ENCODE results near the gene PPM1K.
"Not testable (repeated sequence)": the region's sequence is repeated elsewhere in the genome, so short reads cannot be mapped to it uniquely, and the experiment has no call there.

The PPM1K gene

GRCh38 chr4:88284439-88285234 lies at the start of gene PPM1K:
Gene PPM1K, minus strand, starts transcription at chr4:88284561. Its CDS starts 5,978 bp downstream, at chr4:88278583.
- peak; percentile 100 for DNase-seq

DNA sequence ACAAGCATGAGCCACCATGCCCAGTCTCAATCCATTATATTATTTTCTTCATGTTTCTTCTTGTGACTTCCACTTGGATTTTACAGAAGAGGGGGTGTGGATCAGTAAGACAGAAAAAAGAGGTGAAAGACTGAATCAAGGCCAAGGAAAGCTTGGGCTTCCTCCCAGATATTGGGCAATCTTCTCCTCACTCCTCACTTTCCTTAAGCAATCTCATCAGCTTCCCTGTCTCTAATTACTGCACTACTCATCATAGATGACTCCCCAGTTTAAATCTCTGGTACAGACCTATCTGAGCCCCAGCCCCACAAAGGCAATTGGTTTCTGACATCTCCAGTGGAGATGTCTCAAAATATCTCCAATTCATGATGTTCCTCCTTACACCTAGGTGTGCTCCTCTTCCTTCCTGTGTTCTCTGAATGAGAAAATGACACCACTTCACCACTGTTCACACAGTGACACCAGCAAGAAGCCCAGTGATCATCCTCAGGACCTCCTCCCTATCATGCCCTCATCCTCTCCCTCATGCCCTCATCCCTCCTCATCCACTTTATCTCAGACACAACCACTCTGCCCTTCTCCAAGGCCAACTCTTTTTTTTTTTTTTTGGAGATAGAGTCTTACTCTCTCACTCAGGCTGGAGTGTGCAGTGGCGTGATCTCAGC lies 49.5 kb upstream of the PPM1K start:
- DNase-seq, result no peak

GRCh38 chr4:88327665-88328064 lies 43.3 kb upstream of the PPM1K start:
- DNase-seq, result no peak

DNA sequence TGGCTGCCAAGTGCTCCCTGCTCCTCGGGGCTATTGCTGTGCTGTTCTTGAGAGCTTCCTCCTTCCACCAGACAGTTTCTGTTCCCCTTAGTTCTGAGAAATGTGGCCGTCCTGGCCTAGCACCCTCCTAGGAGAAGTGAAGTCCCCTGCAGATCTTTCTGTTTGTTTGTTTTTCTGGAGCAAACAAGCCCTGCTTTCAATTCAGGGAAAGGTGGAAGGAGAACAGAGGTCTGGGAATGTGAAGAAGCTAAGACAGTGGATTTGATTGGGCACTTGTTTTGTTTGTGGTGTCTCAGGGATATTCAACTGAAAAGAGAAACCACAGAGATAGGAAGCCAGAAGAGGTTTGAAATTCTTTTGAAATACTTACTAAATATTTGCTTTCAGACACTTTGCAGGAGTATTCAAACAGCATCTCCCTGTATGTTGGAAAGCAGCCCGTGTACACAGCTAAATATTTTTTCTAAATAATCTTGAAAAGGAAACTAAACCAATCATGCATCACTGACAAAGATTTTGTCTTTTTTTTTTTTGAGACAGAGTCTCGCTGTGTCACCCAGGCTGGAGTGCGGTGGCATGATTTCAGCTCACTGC lies 36.5 kb upstream of the PPM1K start:
- peak; percentile 6 for DNase-seq

- DNase-seq, result no peak
These were observed 35.9 kb upstream of the PPM1K start for GRCh38 chr4:88320224-88320779.

GRCh38 chr4:88318751-88319350 lies 34.5 kb upstream of the PPM1K start:
- no peak for DNase-seq

DNA sequence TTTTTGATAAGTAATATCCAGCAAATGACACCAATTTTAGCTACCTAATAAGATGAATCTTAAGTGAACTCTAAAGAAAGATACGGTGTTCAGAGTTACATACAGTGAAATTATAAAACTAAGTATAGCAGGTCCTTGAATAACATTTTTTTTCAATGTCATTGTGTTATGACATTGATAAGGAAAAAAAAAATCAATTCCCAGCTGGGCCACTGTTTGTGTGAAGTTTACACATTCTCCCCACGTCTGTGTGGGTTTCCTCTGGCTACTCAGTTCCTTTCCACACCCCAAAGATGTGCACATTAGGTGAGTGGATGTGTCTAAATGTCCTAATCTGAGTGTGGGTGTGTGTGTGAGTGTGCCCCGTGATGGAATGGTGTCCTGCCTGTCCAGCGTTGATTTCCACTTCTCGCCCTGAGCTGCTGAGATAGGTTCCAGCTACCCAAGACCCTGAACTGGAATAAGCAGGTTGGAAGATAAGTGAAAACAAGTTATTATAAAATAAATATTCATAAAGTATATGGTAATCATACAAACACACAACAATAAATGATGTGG lies 31.2 kb upstream of the PPM1K start:
- DNase-seq, result no peak

DNA sequence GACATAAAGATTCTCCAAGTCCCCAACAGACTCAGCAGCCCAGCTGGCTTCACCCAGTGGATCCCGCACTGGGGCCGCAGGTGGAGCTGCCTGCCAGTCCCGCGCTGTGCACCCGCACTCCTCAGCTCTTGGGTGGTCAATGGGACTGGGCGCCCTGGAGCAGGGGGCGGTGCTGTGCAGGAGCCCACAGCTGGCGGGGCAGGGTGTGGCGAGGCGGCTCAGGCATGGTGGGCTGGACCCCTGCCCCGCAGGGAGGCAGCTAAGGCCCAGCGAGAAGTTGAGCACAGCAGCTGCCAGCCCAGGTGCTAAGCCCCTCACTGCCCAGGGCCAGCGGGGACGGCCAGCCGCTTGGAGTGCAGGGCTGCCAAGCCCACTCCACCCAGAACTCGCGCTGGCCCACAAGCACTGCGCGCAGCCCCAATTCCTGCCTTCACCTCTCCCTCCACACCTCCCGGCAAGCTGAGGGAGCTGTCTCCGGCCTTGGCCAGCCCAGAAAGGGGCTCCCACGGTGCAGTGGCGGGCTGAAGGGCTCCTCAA lies 28.8 kb upstream of the PPM1K start:
- not testable (repeated sequence) for DNase-seq

GRCh38 chr4:88308587-88308986 lies 24.2 kb upstream of the PPM1K start:
- DNase-seq, result no peak

GRCh38 chr4:88297725-88298454 lies 13.5 kb upstream of the PPM1K start:
- DNase-seq, result no peak

DNA sequence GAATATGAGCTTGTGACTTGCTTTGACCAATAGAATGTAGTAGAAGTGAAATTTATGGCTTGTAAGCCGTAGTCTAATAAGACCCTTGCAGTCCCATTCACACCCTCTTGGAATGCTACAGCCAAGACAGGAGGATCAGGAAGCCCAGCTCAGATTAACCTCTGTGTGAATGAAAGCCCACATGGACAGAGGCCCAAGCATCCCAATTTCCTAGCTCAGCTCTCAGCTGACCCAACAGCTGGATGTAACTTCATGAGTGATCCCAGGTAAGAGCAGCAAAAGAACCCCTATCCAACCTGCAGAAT lies 12.8 kb upstream of the PPM1K start:
- no peak for DNase-seq

DNA sequence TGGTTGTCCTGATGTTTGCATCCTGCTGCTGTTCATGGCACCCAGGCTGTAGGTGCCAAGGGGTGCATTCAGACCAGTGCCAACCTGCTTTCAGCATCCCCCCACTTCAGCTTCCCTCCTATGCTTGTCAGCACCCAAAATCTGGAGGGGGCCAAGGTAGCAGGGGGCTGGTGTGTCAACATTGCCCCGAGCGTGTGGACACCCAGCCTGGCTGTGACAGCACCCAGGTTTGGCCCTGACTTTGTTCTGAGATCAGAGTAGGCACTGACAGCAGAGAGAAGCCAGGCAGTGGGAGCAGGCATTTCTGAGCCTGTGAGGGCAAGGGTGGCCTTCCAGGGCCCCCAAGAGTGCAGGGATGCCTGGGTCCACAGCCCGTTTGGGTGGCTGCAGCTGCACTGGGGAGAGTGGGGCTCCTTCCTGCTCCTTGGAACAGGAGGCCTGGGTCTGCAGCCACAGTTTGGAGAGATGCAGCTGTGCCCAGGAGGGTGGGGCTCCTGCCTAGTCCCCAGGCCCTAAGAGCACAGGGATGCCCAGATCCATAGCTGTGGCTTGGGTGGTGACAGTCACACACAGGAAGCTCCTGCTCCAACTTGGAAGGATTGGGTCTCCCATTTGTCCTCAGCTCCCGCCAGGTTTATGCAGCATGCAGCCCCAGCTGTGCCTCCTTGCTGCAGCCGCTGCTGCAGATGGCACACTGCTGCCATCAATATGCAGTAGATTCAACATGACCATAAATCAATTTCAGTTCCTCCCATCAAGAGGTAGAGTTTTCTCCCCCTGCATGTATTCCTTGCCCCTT lies 12.3 kb upstream of the PPM1K start:
- no peak for DNase-seq

DNA sequence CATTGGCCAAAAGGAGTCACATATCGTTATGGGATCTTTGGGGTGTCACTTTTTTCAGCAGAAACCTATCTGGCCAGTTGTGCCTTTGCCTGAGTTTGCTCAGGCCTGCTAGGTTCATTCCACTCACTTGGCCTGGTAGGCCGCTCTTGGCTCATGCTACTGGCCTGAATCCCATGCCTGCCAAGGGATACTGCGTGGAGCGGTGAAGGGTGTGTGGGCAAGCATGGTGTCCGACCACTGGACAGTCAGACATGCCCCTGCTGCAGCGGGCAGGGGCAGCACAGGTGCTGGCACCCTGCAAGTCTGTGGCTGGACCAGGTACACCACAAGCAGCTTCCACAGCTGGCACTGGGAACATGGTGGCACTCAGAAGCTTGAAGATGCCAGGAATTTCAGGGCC lies 11.3 kb upstream of the PPM1K start:
- DNase-seq, result no peak

DNA sequence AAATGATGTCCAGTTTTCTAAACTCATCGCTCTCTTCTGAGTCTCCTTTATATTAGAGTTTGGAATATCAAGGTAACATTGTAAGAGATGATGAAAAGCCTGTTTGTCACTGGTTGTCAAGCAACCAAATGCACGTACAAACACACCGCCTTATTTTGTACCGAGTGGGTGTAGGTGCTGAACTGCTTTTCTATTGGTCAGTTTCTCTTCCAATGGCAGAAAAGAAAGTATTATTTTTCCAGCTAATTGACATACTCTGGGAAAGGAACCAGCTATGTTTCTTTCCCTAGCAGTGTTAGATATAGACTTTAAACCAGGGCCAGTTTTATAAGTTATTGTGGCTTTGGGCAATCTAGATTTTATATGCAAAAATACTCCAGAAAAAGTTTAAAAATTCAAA lies 6.6 kb upstream of the PPM1K start:
- DNase-seq, result no peak

DNA sequence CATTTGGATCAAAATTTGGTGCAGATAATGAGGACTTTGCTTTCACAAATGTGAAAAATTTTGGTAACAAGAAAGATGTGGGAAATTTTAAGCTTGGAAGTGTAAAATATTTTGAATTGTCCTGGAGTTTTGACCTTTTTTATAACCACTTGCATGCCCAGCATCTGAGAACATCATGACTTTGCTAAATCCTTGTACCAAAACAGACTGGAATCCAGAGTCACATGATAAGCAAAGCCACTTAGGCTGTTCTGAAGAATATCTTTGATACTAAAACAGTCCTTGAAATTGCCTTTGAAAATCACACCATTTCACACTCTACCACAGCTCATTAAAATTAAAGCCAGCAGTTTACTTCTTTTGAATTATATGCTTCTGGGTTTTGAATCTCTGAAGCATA lies 2.5 kb upstream of the PPM1K start:
- DNase-seq, result no peak

GRCh38 chr4:88285235-88285653 lies 883 bp upstream of the PPM1K start:
- DNase-seq, result no peak

GRCh38 chr4:88283661-88284438 lies 511 bp downstream of the PPM1K start:
- peak; percentile 58 for DNase-seq

DNA sequence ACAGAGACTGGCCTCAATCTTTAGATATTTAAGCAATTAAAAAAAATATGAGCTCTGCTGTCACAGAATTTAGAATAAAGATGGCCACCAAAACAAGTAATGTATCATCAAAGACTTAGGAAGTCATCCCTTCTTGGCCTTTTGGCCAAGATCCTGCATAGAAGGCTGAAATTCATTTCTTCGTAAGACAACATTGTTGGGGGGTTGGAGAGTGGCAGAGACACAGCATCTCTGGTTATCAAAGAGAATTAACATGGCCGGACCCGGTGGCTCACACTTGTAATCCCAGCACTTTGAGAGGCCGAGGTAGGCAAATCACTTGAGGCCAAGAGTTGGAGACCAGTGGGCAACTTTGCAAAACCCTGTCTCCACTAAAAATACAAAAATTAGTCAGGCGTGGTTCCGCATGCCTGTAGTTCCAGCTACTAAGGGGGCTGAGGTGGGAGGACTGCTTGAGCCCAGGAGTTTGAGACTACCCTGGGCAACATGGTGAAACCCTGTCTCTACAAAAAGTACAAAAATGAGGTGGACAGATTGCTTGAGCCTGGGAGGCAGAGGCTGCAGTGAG lies 4.0 kb downstream of the PPM1K start:
- DNase-seq, result no peak

DNA sequence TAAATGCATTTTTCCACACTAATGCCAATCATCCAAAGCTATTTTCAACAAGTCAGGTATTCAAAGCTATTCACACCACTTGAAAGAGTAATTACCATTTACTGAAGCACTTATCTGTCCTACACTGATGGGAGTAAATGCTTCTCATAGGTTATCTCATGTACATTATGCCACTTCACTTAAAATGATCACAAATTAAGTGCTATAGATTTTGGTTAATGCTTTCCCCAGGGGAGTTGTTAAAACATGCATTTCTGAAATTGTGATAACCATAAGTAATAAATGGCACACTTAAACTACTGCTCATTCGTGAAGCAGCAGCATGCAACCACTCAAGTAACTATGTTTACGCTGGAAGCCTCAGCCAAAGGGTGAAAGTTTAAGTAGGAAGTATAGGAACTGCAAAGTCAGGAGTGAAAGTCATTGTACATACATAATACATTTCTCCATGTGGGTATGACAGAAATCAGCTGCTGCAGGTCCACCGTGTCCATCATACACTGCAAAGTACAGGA lies 6.6 kb downstream of the PPM1K start:
- DNase-seq, result no peak
